Measurements from ENCODE around the gene TPSAB1. TPM values are rescaled to one million over a fixed set of nuclear protein-coding genes. Genes with fewer than 3 reads are reported as not detected.

TPSAB1 gene
- total RNA-seq, 2 donors from 2014 or later: 0.64 to 0.77 TPM

DNA sequence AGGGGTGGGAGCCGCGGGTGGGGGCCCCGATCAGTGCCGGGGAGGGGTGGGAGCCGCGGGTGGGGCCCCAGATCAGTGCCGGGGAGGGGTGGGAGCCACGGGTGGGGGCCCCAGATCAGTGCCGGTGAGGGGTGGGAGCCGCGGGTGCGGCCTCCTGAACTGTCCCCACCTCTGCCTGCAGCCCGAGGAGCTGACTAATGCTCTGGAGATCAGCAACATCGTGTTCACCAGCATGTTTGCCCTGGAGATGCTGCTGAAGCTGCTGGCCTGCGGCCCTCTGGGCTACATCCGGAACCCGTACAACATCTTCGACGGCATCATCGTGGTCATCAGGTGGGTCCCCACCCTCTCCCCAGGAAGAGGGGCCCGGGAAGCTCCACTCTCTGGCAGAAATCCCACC, 35.6 kb upstream of the TPSAB1 start:
- Mint-ChIP-seq H3K27ac (peak overlapping the region in 1 of 2 donors; percentile 14), H3K36me3 (no peaks in the 10 kb centered on the region), H3K9me3 (peaks cover 0 to 1% of the 10 kb centered on the region in 2 donors)
- no peak for ATAC-seq
- no peak for DNase-seq (ENCODE audit: low spot score in 2 of 2)

DNA sequence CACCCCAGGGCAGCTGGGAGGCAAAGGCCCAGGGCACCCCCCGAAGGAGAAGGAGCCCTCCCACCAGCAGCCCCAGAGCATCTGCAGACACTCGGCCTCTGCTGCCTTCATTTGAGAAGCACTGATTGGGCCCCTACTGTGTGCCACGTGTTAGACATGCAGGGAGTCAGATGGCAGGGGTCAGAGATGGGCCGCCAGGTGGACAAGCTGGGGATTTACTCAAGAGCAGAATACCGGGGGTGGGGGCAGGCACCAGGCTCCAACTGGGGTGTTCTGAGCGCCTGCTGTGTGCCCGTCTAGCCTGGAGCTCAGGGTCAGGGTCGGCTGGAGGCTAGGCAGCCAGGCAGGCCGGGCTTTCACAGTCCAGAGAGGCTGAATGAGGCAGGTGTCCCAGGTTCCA, 34.2 kb upstream of the TPSAB1 start:
- no peak for DNase-seq (ENCODE audit: low spot score in 2 of 2)
- H3K27ac Mint-ChIP-seq: no peak overlapping the region
- H3K36me3 Mint-ChIP-seq: no peaks in the 10 kb centered on the region
- ATAC-seq: no peak
- H3K9me3 Mint-ChIP-seq: no peaks in the 10 kb centered on the region

DNA sequence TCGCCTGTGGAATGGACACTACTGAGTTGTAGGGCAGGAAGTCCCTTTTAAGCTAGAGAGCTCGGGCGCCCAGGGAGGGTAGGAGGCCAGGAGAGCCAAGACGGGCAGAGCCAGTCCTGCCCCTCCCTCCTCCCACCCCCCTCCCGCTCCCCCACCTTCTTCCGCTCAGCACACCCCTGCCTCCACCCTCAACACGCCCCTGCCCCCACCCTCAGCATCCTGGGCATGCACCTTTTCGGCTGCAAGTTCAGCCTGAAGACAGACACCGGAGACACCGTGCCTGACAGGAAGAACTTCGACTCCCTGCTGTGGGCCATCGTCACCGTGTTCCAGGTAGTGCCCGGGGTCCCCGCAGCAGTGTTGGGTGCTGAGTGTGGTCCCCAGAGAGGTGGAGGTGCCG, 33.7 kb upstream of the TPSAB1 start:
- DNase-seq (ENCODE audit: low spot score in 2 of 2): no peak
- no peak for ATAC-seq
- H3K27ac Mint-ChIP-seq: no peak overlapping the region
- no peaks in the 10 kb centered on the region for H3K9me3 Mint-ChIP-seq
- H3K36me3 Mint-ChIP-seq: no peaks in the 10 kb centered on the region

DNA sequence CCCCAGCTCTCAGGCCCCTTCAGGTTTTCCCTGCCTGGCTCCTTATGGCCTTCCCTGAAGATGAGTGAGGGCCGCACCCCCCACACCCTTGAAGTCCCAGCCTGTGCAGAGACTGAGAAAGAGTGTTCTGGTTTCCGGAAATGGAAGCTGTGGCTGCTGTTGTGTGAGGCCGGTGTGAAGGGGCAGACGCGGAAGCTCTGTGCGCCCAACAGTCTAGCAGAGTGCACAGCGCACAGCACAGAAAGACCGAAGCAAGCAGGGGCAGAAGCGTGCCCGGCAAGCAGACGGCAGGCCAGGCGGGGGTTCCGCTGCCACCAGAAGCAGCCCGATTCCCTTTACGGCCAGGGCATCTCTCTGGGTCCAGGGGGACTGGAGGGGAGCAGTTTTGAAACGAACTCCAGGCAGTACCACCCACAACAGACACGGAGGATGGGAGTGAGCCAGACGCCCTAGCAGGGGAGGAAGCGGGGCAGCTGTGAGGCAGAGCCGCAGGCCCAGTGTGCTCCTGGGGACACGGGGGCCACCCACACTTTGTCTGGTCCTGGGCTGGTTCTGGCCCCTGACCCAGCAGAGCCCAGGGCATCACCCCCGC, 32.2 kb upstream of the TPSAB1 start:
- peak; percentile 65 to 67 for ATAC-seq
- no peak for DNase-seq (ENCODE audit: low spot score in 2 of 2)
- H3K36me3 Mint-ChIP-seq: no peaks in the 10 kb centered on the region
- no peaks in the 10 kb centered on the region for H3K9me3 Mint-ChIP-seq
- H3K27ac Mint-ChIP-seq: peak overlapping the region in 1 of 2 donors; percentile 65

DNA sequence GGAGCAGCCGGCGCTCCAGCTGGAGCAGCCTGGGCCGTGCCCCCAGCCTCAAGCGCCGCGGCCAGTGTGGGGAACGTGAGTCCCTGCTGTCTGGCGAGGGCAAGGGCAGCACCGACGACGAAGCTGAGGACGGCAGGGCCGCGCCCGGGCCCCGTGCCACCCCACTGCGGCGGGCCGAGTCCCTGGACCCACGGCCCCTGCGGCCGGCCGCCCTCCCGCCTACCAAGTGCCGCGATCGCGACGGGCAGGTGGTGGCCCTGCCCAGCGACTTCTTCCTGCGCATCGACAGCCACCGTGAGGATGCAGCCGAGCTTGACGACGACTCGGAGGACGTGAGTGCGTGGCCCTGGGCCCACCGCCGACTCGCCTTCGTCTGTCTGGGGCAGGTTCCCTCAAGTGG, 31.4 kb upstream of the TPSAB1 start:
- no peak for ATAC-seq
- no peaks in the 10 kb centered on the region for H3K36me3 Mint-ChIP-seq

DNA sequence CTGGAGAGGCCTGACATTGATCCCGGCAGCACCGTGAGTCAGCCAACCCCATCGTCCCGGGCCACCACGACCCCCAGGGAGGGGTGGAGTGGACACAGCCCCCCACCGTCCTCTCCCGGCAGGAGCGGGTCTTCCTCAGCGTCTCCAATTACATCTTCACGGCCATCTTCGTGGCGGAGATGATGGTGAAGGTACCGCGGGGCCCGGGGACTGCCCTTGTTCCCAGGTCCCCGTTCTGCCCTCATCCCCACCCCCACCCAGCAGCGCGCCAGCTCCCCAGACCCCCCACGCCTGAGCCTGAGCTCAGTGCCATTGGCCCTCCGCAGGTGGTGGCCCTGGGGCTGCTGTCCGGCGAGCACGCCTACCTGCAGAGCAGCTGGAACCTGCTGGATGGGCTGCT, 30.0 kb upstream of the TPSAB1 start:
- H3K36me3 Mint-ChIP-seq: no peaks in the 10 kb centered on the region
- ATAC-seq: no peak

More for the DNA sequence above, 31.4 kb upstream of the TPSAB1 start:
- H3K27ac Mint-ChIP-seq: no peak overlapping the region
- H3K9me3 Mint-ChIP-seq: no peaks in the 10 kb centered on the region
- no peak for DNase-seq (ENCODE audit: low spot score in 2 of 2)

DNA sequence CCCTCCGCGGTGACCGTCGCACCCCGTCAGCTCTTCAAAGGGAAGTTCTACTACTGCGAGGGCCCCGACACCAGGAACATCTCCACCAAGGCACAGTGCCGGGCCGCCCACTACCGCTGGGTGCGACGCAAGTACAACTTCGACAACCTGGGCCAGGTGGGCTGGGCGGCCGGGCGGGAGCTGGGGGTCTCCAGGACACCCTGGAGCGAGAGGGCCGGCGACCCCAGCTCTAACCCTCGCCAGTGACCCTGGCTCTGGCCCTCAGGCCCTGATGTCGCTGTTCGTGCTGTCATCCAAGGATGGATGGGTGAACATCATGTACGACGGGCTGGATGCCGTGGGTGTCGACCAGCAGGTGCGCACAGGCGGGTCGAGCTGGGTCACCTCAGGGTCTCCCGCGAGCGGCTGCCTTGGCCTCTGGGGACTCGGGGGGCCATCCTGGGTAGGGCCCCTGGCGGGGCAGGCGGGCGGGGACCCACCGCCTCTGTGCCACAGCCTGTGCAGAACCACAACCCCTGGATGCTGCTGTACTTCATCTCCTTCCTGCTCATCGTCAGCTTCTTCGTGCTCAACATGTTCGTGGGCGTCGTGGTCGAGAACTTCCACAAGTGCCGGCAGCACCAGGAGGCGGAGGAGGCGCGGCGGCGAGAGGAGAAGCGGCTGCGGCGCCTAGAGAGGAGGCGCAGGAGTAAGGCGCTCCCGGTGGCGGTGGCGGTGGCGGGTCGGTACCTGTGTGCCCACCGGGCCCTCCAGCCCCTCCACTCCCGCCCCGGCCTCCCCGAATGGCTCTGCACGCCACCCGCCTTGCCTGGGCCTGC, 28.8 kb upstream of the TPSAB1 start:
- DNase-seq (ENCODE audit: low spot score in 2 of 2): no peak
- no peaks in the 10 kb centered on the region for H3K9me3 Mint-ChIP-seq
- H3K36me3 Mint-ChIP-seq: no peaks in the 10 kb centered on the region
- no peak for ATAC-seq
- H3K27ac Mint-ChIP-seq: no peak overlapping the region

More for the DNA sequence above, 30.0 kb upstream of the TPSAB1 start:
- H3K27ac Mint-ChIP-seq: no peak overlapping the region
- no peak for DNase-seq (ENCODE audit: low spot score in 2 of 2)
- no peaks in the 10 kb centered on the region for H3K9me3 Mint-ChIP-seq

DNA sequence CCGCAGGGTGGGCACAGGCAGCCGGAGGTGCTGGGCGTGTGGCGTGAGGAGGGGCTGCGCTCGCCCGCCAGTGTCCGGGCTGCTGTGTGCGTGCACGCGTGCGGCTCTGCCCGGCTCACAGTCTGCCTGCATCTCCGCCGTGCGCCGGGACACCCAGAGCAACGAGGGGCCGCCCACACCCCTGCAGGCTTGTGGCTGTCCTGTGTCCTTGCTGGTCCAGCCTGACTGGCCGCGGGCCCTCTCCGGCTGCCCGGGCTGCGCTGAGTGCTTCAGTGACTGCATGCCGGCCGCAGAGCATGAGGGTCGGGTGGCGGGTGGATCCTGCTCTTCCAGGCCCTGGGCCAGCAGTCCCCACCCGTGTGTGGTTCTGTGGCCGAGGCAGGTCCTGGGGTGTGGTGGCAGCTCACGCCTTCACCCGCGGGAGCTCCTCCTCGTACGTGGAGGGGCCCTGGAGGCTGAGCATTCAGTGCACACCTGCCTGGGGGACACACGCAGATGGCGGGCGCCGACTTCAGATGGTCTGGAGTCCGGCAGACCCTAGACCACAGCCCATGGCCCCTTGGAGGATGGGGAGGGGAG, 27.8 kb upstream of the TPSAB1 start:
- ATAC-seq (no peak), DNase-seq (ENCODE audit: low spot score in 2 of 2) (no peak)
- Mint-ChIP-seq H3K27ac (no peak overlapping the region), H3K36me3 (no peaks in the 10 kb centered on the region), H3K9me3 (no peaks in the 10 kb centered on the region)

DNA sequence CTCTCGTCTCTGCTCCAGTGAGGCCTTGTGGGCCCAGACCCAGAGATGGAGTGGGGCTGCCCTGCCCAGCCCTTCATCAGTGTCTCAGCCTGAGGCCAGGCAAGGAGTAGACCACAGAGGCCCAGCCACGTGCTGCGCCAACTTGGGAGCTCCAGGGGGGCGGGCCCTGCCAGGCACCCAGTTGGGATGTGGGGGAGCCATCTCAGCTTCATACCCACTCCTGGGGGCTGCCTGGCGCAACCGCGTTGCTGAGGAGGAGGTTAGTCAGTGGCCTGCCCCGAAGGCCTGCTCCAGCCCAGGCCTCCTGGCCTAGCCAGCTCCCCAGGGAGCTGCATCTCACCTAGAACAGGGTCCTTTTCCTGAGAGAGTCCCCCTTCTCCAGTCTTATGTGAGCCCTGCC, 27.3 kb upstream of the TPSAB1 start:
- Mint-ChIP-seq H3K9me3 (no peaks in the 10 kb centered on the region), H3K36me3 (no peaks in the 10 kb centered on the region), H3K27ac (no peak overlapping the region)
- ATAC-seq (no peak), DNase-seq (ENCODE audit: low spot score in 2 of 2) (no peak)

DNA sequence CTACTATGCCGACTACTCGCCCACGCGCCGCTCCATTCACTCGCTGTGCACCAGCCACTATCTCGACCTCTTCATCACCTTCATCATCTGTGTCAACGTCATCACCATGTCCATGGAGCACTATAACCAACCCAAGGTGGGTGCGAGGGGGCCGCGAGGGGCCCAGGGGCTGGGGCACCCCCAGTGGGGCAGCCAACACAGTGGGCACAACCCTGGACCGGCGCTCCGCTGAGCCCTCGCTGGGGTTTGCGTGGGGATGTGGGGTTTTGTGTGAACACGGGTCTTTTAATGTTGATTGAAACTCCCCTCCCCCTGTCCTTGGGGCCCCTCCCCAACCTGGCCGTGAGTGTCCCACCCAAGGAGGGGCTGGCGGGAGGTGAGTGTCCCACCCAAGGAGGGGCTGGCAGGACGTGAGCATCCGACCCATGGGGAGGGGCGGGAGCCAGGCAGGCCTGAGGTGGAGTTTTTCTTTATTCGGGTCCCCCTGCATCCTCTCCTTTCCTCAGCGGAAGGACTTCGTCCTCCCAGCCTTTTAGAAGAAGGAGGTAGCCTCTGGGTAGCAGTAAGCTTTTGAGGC, 26.6 kb upstream of the TPSAB1 start:
- Mint-ChIP-seq H3K36me3 (no peaks in the 10 kb centered on the region), H3K27ac (no peak overlapping the region), H3K9me3 (no peaks in the 10 kb centered on the region)
- ATAC-seq: no peak
- DNase-seq (ENCODE audit: low spot score in 2 of 2): no peak

DNA sequence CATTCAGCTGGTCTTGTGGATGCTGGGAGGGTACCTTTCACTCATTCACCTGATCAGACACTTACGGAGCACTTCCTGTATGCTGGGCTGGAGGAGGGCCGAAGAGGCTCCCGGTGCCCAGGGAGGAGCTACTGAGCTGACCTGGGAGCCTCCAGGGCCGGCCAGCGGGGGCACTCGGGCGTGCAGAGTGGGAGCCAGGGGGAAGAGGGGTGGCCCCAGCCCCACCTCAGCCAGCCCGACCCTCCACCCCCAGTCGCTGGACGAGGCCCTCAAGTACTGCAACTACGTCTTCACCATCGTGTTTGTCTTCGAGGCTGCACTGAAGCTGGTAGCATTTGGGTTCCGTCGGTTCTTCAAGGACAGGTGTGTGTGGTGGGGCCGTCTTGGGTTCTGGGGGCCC, 25.8 kb upstream of the TPSAB1 start:
- H3K27ac Mint-ChIP-seq: no peak overlapping the region

DNA sequence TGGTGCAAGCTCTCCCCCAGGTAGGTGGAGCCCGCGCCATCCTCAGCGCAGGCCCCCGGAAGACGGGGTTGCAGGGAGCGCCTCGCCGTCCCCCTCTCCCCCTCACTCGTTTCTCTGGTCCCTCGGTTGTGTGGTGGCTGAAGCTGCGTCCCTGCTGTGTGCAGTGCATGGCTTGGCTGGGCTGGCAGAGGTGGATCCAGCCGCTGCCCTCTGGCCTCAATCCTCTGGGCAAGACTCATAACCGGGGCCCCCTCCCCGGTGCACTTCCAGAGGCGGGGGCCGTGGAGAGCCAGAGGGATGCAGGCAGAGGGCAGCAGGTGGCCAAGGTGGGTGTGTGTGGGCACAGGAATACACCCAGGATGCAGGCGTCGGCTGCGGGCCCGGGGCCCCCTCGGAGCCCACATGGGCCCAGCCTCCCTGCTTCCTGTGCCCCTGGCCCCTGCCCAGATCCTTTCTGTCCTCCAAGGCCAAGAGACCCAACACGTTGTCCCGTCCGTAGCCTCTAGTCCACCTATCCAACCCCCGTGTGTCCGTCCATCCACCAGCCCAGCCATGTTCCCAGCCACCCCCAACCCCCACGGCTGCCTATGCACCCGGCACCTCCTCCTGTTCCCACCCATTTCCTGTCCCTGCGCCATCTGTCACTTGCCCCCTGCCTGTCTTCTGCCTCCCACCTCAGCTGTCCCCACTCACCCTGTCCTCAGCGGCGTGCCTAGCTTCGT, 24.8 kb upstream of the TPSAB1 start:
- H3K36me3 Mint-ChIP-seq: no peaks in the 10 kb centered on the region
- no peak for DNase-seq (ENCODE audit: low spot score in 2 of 2)
- H3K27ac Mint-ChIP-seq: no peak overlapping the region
- H3K9me3 Mint-ChIP-seq: no peaks in the 10 kb centered on the region
- ATAC-seq: no peak

More for the DNA sequence above, 25.8 kb upstream of the TPSAB1 start:
- Mint-ChIP-seq H3K36me3 (no peaks in the 10 kb centered on the region), H3K9me3 (no peaks in the 10 kb centered on the region)
- DNase-seq (ENCODE audit: low spot score in 2 of 2): no peak
- ATAC-seq: no peak

DNA sequence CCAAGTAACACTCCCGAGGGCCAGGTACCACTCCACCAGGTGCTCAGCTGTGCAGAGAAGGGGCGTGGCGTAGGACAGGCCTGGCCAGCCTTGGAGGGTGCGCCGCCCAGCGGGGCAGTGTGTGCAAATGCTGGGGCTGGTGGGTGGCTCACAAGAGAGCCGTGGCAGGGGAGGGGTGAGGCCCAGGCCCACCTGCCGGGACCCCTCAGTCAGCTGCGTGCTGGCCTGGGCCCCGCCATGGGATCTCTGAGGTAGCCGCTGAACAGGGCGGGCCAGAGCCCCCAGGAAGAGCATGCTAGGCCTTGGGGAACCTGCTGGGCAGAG, 24.2 kb upstream of the TPSAB1 start:
- no peaks in the 10 kb centered on the region for H3K36me3 Mint-ChIP-seq

DNA sequence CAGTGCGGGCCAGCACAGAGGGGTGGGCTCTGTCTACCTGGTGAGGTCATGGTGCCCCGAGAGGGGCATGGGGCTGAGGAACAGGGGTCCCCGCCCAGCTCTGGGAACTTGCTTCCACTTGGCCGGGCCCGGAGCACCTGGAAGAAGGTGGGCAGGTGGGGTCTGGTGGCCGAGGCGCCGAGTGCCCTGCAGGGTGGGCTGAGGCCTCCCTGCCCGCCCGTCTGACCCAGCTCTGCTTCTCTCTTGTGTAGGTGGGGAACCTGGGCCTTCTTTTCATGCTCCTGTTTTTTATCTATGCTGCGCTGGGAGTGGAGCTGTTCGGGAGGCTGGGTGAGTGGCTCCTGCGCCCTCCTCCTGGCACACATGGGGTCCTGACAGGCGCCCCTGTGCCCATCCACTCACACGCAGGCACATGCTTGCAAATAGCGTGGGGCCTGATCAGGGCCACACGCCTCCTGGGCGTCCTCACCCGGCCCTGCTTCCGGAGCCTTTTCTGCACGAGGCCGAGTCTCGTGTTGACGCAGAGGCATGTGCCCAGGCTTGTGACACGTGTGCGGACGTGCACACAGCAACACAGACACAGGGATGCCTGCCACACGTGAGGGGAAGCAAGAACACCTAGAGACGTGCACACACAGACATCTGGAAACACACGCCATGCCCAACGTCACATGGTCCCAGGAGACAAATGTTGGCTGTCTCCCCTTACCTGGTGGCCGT, 23.7 kb upstream of the TPSAB1 start:
- H3K27ac Mint-ChIP-seq: no peak overlapping the region
- no peaks in the 10 kb centered on the region for H3K9me3 Mint-ChIP-seq
- no peak for DNase-seq (ENCODE audit: low spot score in 2 of 2)
- no peak for ATAC-seq
- H3K36me3 Mint-ChIP-seq: no peaks in the 10 kb centered on the region

More for the DNA sequence above, 24.2 kb upstream of the TPSAB1 start:
- ATAC-seq (no peak), DNase-seq (ENCODE audit: low spot score in 2 of 2) (no peak)
- Mint-ChIP-seq H3K9me3 (no peaks in the 10 kb centered on the region), H3K27ac (no peak overlapping the region)

DNA sequence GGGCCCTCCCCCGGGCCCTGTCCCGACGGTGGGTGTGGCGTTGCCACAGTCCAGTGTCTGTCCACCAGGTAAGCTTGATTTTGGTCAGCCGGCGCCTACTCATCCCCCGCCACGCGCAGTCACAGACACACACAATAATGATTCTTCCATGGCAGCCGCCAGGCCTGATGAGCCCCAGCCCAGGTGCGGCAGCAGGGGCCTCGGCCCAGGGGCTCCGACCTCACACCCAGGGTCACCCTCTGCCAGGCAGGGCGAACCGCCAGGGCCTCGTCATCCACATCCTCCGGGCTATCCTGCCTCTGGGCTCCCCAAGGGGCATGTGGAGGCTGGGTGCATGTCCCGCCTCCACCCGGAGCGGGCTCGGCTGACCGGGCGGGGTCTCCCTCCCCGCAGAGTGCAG, 23.0 kb upstream of the TPSAB1 start:
- no peaks in the 10 kb centered on the region for H3K9me3 Mint-ChIP-seq
- no peak for DNase-seq (ENCODE audit: low spot score in 2 of 2)
- ATAC-seq: no peak
- no peak overlapping the region for H3K27ac Mint-ChIP-seq
- no peaks in the 10 kb centered on the region for H3K36me3 Mint-ChIP-seq

DNA sequence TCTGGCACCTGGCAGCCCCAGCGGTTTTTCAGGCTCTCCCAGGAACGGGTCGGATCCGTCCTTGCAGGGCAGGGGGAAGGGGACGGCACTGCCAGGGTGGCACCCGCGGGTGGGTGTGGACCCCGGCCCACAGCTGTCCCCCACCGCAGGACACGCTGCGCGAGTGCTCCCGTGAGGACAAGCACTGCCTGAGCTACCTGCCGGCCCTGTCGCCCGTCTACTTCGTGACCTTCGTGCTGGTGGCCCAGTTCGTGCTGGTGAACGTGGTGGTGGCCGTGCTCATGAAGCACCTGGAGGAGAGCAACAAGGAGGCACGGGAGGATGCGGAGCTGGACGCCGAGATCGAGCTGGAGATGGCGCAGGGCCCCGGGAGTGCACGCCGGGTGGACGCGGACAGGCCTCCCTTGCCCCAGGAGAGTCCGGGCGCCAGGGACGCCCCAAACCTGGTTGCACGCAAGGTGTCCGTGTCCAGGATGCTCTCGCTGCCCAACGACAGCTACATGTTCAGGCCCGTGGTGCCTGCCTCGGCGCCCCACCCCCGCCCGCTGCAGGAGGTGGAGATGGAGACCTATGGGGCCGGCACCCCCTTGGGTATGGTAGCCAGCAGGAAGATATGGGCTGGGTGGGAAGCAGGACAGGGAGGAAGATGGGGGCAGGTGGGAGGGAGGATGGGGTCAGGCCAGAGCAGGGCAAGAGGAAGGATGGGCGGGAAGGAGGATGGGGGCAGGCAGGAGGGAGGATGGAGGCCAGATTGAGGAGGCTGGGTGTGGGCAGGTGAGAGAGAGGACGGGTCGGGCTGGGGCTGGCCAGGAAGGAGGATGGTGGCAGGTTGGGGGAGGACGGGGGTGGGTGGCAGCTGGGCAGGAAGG, 22.2 kb upstream of the TPSAB1 start:
- Mint-ChIP-seq H3K36me3 (no peaks in the 10 kb centered on the region), H3K9me3 (no peaks in the 10 kb centered on the region)
- no peak for DNase-seq (ENCODE audit: low spot score in 2 of 2)

More for the DNA sequence above, 22.2 kb upstream of the TPSAB1 start:
- no peak overlapping the region for H3K27ac Mint-ChIP-seq
- no peak for ATAC-seq
